ENCODE results near the gene YDJC. TPM values are rescaled to one million over a fixed set of nuclear protein-coding genes. Genes with fewer than 3 reads are reported as not detected.
A peak's percentile ranks its signal among the peaks of the same experiment; 100 is the strongest.

The YDJC gene
- total RNA-seq, 5 donors from 2014 or later (not counting 1 experiment from before 2014, with no cell fraction given), result 28.3 to 69.2 (median 62.2) TPM

GRCh38 chr22:21628386-21629254 lies 1.2 kb downstream of the YDJC start:
- peaks cover 45 to 56% (median 48%) of the 10 kb centered on the region in 3 donors for H3K4me1 Mint-ChIP-seq
- H3K9me3 Mint-ChIP-seq, result no peaks in the 10 kb centered on the region
- 75% methylated on average over 69 of the region's 74 CpGs for WGBS (ENCODE audit: insufficient coverage)
- ChIA-PET POLR2A (interaction anchor here (0.6 to 1.5 kb wide), 3 partner anchors 14 to 239 kb away, joined by 3 to 9 read pairs (median 3); partner anchors contain the start of genes MAPK1 (in 1 of the 2) and SDF2L1 (in 1 of the 2)), CTCF (interaction anchor here (0.5 to 2.1 kb wide), 14 partner anchors 7 to 139 kb away, joined by 3 to 51 read pairs (median 4); partner anchors contain the start of gene SDF2L1 (in 1 of the 2))
- Histone ChIP-seq H3K9me3 (no peaks in the 10 kb centered on the region), H3K4me1 (ENCODE audit: control insufficient read depth in 1 of 2, extremely low read depth in 1 of 2, insufficient read depth in 2 of 2, low read length in 2 of 2) (peaks cover 7 to 67% of the 10 kb centered on the region in 2 experiments), H3K27ac (ENCODE audit: low read length) (peak overlapping the region; percentile 89), H3K4me3 (ENCODE audit: control insufficient read depth in 1 of 2, extremely low read depth in 1 of 2, low read length in 1 of 2) (peak overlapping the region; percentile 75 to 99), H3K36me3 (ENCODE audit: control insufficient read depth in 2 of 2, extremely low read depth in 1 of 2, insufficient read depth in 1 of 2, low read length in 1 of 2) (peaks cover 0 to 30% of the 10 kb centered on the region in 2 donors), H3K27me3 (replicated peaks in 1 of 2; ENCODE audit: control insufficient read depth in 2 of 2, extremely low read depth in 1 of 2, insufficient read depth in 2 of 2, low read length in 1 of 2) (no peaks in the 10 kb centered on the region)
- no peaks in the 10 kb centered on the region for H3K27me3 Mint-ChIP-seq
- ATAC-seq (replicated peaks in 1 of 4) (peak in 2 of 4 experiments; percentile 0), DNase-seq (peak in 1 of 35 experiments; percentile 7)
- H3K36me3 Mint-ChIP-seq, result peaks cover 10% of the 10 kb centered on the region
- H3K4me3 Mint-ChIP-seq, result peak overlapping the region; percentile 87 to 91 (median 91)
- H3K27ac Mint-ChIP-seq, result peak overlapping the region; percentile 86 to 92

DNA sequence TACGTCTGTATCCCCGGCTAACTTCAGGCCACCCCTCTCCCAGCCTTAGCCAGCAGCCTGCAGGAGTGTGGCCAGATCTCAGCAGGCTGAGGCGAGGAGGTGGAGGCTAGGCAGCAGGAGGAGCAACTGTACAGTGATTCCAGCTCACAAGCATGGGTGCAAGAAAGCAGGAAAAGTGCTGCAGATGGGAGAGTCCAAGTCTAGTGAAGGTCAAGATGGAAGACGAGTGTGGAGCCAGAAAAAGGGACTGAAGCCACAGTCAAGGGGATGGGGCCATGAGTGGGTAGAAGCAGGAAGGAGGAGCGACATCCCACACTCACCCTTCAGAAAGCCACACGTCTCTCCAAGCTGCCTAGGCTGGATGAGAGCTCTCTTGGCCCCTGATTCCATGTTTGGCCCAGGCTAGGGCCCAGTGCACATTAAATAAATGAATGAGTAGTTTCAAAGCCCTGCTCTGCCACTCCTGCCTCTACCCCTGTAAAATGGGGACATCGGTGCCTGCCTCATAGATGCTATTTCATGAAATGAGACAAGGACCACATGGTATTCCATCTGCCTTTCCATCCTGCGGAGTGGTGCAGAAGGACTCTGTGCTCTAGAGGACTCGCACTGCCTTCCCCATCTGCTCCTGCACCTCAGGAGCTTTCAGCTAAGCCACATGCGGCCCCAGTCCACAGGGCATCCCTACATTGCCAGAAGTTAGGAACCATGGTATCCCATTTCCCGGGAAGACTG lies 2.9 kb downstream of the YDJC start:
- no peaks in the 10 kb centered on the region for H3K27me3 Mint-ChIP-seq
- H3K9me3 Mint-ChIP-seq, result no peaks in the 10 kb centered on the region
- peaks cover 3 to 47% of the 10 kb centered on the region in 2 donors for H3K36me3 ChIP-seq (ENCODE audit: control insufficient read depth in 2 of 2, extremely low read depth in 1 of 2, insufficient read depth in 1 of 2, low read length in 1 of 2)
- DNase-seq (no peak), ATAC-seq (replicated peaks in 1 of 4) (no peak)
- no peak overlapping the region for H3K4me3 ChIP-seq (ENCODE audit: control insufficient read depth in 1 of 2, extremely low read depth in 1 of 2, low read length in 1 of 2)
- CTCF ChIA-PET, result interaction anchor here in 1 of 2 donors (0.6 to 0.7 kb wide), 2 partner anchors 20 to 23 kb away, joined by 3 to 9 read pairs; no protein-coding TSS in a partner anchor
- no peak overlapping the region for H3K27ac ChIP-seq (ENCODE audit: low read length)
- peaks cover 7 to 56% of the 10 kb centered on the region in 2 experiments for H3K4me1 ChIP-seq (ENCODE audit: control insufficient read depth in 1 of 2, extremely low read depth in 1 of 2, insufficient read depth in 2 of 2, low read length in 2 of 2)
- H3K4me3 Mint-ChIP-seq, result peak overlapping the region; percentile 26 to 87 (median 80)
- 93% methylated on average over 6 of the region's 11 CpGs for WGBS (ENCODE audit: insufficient coverage)
- POLR2A ChIA-PET, result no interaction called here
- no peaks in the 10 kb centered on the region for H3K9me3 ChIP-seq
- H3K27me3 ChIP-seq (replicated peaks in 1 of 2; ENCODE audit: control insufficient read depth in 2 of 2, extremely low read depth in 1 of 2, insufficient read depth in 2 of 2, low read length in 1 of 2), result no peaks in the 10 kb centered on the region
- peaks cover 42 to 62% (median 57%) of the 10 kb centered on the region in 3 donors for H3K4me1 Mint-ChIP-seq
- H3K36me3 Mint-ChIP-seq, result peaks cover 18% of the 10 kb centered on the region
- peak overlapping the region; percentile 49 to 73 for H3K27ac Mint-ChIP-seq

GRCh38 chr22:21626073-21626734 lies 3.6 kb downstream of the YDJC start:
- ChIA-PET CTCF (interaction anchor here in 1 of 2 donors (0.6 to 0.7 kb wide), 2 partner anchors 20 to 22 kb away, joined by 3 to 9 read pairs; no protein-coding TSS in a partner anchor), POLR2A (no interaction called here)
- Histone ChIP-seq H3K27me3 (replicated peaks in 1 of 2; ENCODE audit: control insufficient read depth in 2 of 2, extremely low read depth in 1 of 2, insufficient read depth in 2 of 2, low read length in 1 of 2) (no peaks in the 10 kb centered on the region), H3K36me3 (ENCODE audit: control insufficient read depth in 2 of 2, extremely low read depth in 1 of 2, insufficient read depth in 1 of 2, low read length in 1 of 2) (peaks cover 3 to 48% of the 10 kb centered on the region in 2 donors), H3K27ac (ENCODE audit: low read length) (no peak overlapping the region), H3K4me3 (ENCODE audit: control insufficient read depth in 1 of 2, extremely low read depth in 1 of 2, low read length in 1 of 2) (no peak overlapping the region), H3K9me3 (no peaks in the 10 kb centered on the region), H3K4me1 (ENCODE audit: control insufficient read depth in 1 of 2, extremely low read depth in 1 of 2, insufficient read depth in 2 of 2, low read length in 2 of 2) (peaks cover 7 to 56% of the 10 kb centered on the region in 2 experiments)
- Mint-ChIP-seq H3K4me3 (no peak overlapping the region), H3K4me1 (peaks cover 39 to 62% (median 54%) of the 10 kb centered on the region in 3 donors), H3K27ac (peak overlapping the region; percentile 21 to 73), H3K9me3 (no peaks in the 10 kb centered on the region), H3K36me3 (peaks cover 18% of the 10 kb centered on the region), H3K27me3 (no peaks in the 10 kb centered on the region)
- WGBS (ENCODE audit: insufficient coverage), result 80% methylated on average over 4 of the region's 4 CpGs
- ATAC-seq (replicated peaks in 1 of 4) (no peak), DNase-seq (no peak)

DNA sequence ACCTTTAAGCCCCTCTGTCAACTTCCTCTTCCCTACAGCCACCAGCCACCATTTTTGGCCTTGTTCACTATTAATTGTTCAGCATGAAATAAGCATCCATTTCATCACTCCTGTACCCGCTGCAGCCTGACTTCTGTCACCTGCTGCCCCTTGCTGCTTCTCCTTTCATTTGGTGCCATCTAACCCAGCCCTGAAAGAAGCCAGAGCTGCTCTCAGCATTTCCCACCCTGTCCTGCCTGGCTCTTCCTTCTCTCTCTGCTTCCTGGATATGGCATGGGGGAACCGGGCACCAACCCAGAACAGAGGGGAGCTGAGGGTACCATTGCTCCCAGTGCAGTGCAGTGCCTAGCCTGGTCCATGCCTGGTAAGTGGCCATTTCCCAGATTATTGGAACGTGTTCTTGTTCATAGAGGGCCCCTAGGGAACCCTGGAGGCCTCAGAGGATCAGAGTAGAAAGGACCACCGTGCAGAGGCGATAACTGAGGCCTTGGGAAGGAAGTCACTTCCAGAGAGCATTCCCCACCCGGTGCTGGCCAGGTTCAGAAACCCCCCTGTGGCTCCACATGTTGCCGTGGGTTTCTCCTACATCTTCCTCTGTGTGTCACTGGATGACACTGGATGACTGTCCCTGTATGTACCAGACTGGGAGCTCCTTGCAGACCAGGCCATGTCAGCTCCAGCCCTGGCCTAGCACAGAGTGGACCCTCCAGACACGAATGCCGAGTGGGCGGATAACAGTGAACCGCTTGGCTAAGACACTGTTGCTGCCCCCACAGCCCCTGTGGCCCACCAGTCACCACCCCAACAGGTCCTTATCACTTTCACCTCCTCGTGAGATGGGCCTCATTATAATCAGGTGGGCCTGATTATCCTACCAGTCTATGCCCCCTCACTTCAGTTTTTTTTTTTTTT lies 4.7 kb downstream of the YDJC start:
- no peak for ATAC-seq (replicated peaks in 1 of 4)
- Mint-ChIP-seq H3K9me3 (no peaks in the 10 kb centered on the region), H3K27ac (peak overlapping the region; percentile 56 to 92), H3K36me3 (peaks cover 18% of the 10 kb centered on the region), H3K4me1 (peaks cover 40 to 54% (median 48%) of the 10 kb centered on the region in 3 donors), H3K27me3 (no peaks in the 10 kb centered on the region), H3K4me3 (no peak overlapping the region)
- no peak for DNase-seq
- WGBS (ENCODE audit: insufficient coverage), result 88% methylated on average over 11 of the region's 12 CpGs
- Histone ChIP-seq H3K4me1 (ENCODE audit: control insufficient read depth in 1 of 2, extremely low read depth in 1 of 2, insufficient read depth in 2 of 2, low read length in 2 of 2) (peaks cover 7 to 53% of the 10 kb centered on the region in 2 experiments), H3K4me3 (ENCODE audit: control insufficient read depth in 1 of 2, extremely low read depth in 1 of 2, low read length in 1 of 2) (no peak overlapping the region), H3K27me3 (replicated peaks in 1 of 2; ENCODE audit: control insufficient read depth in 2 of 2, extremely low read depth in 1 of 2, insufficient read depth in 2 of 2, low read length in 1 of 2) (no peaks in the 10 kb centered on the region), H3K36me3 (ENCODE audit: control insufficient read depth in 2 of 2, extremely low read depth in 1 of 2, insufficient read depth in 1 of 2, low read length in 1 of 2) (peaks cover 3 to 58% of the 10 kb centered on the region in 2 donors), H3K9me3 (no peaks in the 10 kb centered on the region), H3K27ac (ENCODE audit: low read length) (peak overlapping the region; percentile 7)
- ChIA-PET POLR2A (no interaction called here), CTCF (interaction anchor here in 1 of 2 donors (1.1 kb wide), 1 partner anchor 22 kb away, joined by 3 read pairs; no protein-coding TSS in a partner anchor)

DNA sequence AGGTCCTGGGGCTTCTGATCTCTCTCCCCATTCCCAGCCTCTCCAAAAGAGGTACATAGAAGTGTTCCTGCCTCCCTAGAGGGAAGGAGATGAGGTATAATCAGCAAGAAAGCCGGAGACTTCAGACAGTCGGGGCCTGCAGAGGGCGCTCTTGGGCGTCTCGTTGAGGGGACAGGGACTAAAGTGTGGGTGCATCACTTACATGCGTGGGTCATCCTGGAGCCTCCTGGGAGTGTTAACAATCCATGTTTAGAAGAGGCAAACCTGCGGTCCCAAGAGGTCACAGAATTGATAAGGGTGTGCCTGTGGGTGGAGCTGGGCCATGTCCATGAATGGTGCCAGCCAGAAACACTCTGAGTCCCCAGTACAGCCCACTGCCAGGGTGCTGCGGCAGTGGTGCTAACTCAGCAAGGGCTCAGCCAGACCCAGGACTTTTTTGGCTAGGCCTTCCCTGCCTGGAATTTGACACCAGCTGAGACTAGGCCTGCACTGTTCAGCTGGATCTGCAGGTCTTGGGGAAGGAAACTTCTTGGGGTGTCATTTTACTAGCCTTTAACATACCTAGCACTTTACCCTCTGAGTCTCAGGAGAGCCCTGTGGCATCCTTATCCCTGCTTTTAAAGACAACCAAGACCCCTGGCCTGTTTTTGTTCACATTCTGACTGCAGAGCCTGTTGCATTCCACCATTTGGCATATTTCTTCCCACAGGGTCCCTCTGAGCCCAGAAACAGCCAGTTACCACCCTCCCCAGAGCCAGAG lies 5.5 kb downstream of the YDJC start:
- POLR2A ChIA-PET, result no interaction called here
- CTCF ChIA-PET, result interaction anchor here in 1 of 2 donors (1.1 kb wide), 1 partner anchor 23 kb away, joined by 3 read pairs; no protein-coding TSS in a partner anchor
- WGBS (ENCODE audit: insufficient coverage), result 86% methylated on average over 7 of the region's 8 CpGs
- Histone ChIP-seq H3K9me3 (no peaks in the 10 kb centered on the region), H3K4me3 (ENCODE audit: control insufficient read depth in 1 of 2, extremely low read depth in 1 of 2, low read length in 1 of 2) (no peak overlapping the region), H3K36me3 (ENCODE audit: control insufficient read depth in 2 of 2, extremely low read depth in 1 of 2, insufficient read depth in 1 of 2, low read length in 1 of 2) (peaks cover 3 to 59% of the 10 kb centered on the region in 2 donors), H3K27me3 (replicated peaks in 1 of 2; ENCODE audit: control insufficient read depth in 2 of 2, extremely low read depth in 1 of 2, insufficient read depth in 2 of 2, low read length in 1 of 2) (no peaks in the 10 kb centered on the region), H3K27ac (ENCODE audit: low read length) (peak overlapping the region; percentile 7), H3K4me1 (ENCODE audit: control insufficient read depth in 1 of 2, extremely low read depth in 1 of 2, insufficient read depth in 2 of 2, low read length in 2 of 2) (peaks cover 7 to 50% of the 10 kb centered on the region in 2 experiments)
- Mint-ChIP-seq H3K4me3 (no peak overlapping the region), H3K36me3 (peaks cover 18% of the 10 kb centered on the region), H3K9me3 (no peaks in the 10 kb centered on the region), H3K4me1 (peaks cover 44 to 54% (median 53%) of the 10 kb centered on the region in 3 donors), H3K27ac (peak overlapping the region; percentile 39 to 92), H3K27me3 (no peaks in the 10 kb centered on the region)
- ATAC-seq (replicated peaks in 1 of 4) (no peak), DNase-seq (peak in 17 of 35 experiments; percentile 20 to 57 (median 35))
